MM.1S (cell line): Measurements from ENCODE around the gene RPS6KA2.

Source experiments
- DNase-seq: peaks from one replicate; pipeline ENCODE4 v3.0.0-alpha.2; 2015
- H2AFZ ChIP-seq: fragments of 300-600 bp; sonication (generic); 2 replicates; pipeline ENCODE4 v1.6.0; 2016; ENCODE audit warnings: antibody characterized with exemption, low read length
- H3F3A ChIP-seq: fragments of 300-600 bp; sonication (generic); 2 replicates; pipeline ENCODE4 v1.6.1; 2016; ENCODE audit warnings: mild to moderate bottlenecking, antibody characterized with exemption, low read length, moderate library complexity, mixed read lengths; ENCODE audit not compliant: insufficient read depth
- H3K27ac ChIP-seq: fragments of 300-600 bp; sonication (generic); 2 replicates; pipeline ENCODE4 v1.5.1; 2016; ENCODE audit warnings: mild to moderate bottlenecking, low read length
- H3K27me3 ChIP-seq: fragments of 300-600 bp; sonication (generic); replicated peaks from 2 replicates; pipeline ENCODE4 v1.6.0; 2016; ENCODE audit warnings: low read length; ENCODE audit not compliant: insufficient read depth
- H3K36me3 ChIP-seq: fragments of 300-600 bp; sonication (generic); replicated peaks from 2 replicates; pipeline ENCODE4 v1.6.1; 2016; ENCODE audit warnings: mild to moderate bottlenecking, low read length, mixed read lengths; ENCODE audit not compliant: insufficient read depth
- H3K4me1 ChIP-seq: fragments of 300-600 bp; sonication (generic); 2 replicates; pipeline ENCODE4 v1.6.1; 2016; ENCODE audit warnings: low read length, mixed read lengths
- H3K4me2 ChIP-seq: fragments of 300-600 bp; sonication (generic); 2 replicates; pipeline ENCODE4 v1.6.0; 2016; ENCODE audit warnings: low read depth, low read length
- H3K4me3 ChIP-seq: fragments of 300-600 bp; sonication (generic); 2 replicates; pipeline ENCODE4 v1.5.1; 2016; ENCODE audit warnings: low read length, mixed read lengths
- H3K79me2 ChIP-seq: fragments of 300-600 bp; sonication (generic); 2 replicates; pipeline ENCODE4 v1.6.1; 2016; ENCODE audit warnings: mixed run types, low read length, mixed read lengths
- H3K9ac ChIP-seq: fragments of 300-600 bp; sonication (generic); 2 replicates; pipeline ENCODE4 v1.6.1; 2016; ENCODE audit warnings: low read length, mixed read lengths
- H3K9me2 ChIP-seq: fragments of 300-600 bp; sonication (generic); replicated peaks from 2 replicates; pipeline ENCODE4 v1.6.1; 2016; ENCODE audit warnings: mild to moderate bottlenecking, low read length, mixed read lengths; ENCODE audit not compliant: insufficient read depth
- H3K9me3 ChIP-seq: fragments of 300-600 bp; sonication (generic); replicated peaks from 2 replicates; pipeline ENCODE4 v1.6.1; 2016; ENCODE audit warnings: mild to moderate bottlenecking, low read length, mixed read lengths; ENCODE audit not compliant: insufficient read depth
- H4K20me1 ChIP-seq: fragments of 300-600 bp; sonication (generic); 2 replicates; pipeline ENCODE4 v1.6.1; 2016; ENCODE audit warnings: mild to moderate bottlenecking, low read length, moderate library complexity, mixed read lengths; ENCODE audit not compliant: insufficient read depth
- EZH2 ChIP-seq: fragments of 300-600 bp; sonication (generic); optimal IDR thresholded peaks from 2 replicates; pipeline ENCODE3; 2017; ENCODE audit warnings: low read depth, mild to moderate bottlenecking, antibody characterized with exemption, low read length, mixed read lengths
- EZH2phosphoT487 ChIP-seq: fragments of 300-600 bp; sonication (generic); IDR thresholded peaks from 2 replicates; pipeline ENCODE4 v1.6.1; 2018; ENCODE audit warnings: antibody characterized with exemption, low read length
- TF ChIP-seq, protein P1 (sequence below): fragments of 300-600 bp; sonication (generic); IDR thresholded peaks from 2 replicates; pipeline ENCODE4 v1.5.1; 2016; ENCODE audit warnings: antibody characterized with exemption, low read length, mixed read lengths

The RPS6KA2 gene

DNA sequence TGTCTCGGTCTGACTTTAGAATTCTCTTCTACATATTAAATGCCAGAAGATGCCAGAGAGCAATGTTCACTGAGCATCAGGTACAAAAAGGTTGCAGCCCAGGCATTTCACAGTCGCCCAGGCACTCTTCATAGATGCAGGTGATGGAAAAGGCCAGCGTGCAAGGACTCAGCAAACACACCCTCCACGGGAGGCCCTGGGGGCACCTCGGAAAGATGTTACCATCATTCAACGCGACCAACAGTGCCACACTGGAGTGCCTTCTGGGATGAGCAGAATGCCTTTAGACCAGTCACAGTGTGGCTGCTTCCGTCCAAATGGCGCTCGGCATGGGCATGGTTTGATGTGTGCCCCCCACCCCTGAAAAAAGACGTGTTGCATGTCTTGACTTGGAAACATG, 36.0 kb downstream of the RPS6KA2 start:
- Histone ChIP-seq H3K27ac (no peak overlapping the region), H3K4me2 (no peak overlapping the region), H4K20me1 (no peaks in the 10 kb centered on the region), H3K9me3 (no peaks in the 10 kb centered on the region), H3K9me2 (no peaks in the 10 kb centered on the region), H2AFZ (no peak overlapping the region), H3K27me3 (no peaks in the 10 kb centered on the region), H3K4me3 (no peak overlapping the region), H3K79me2 (no peaks in the 10 kb centered on the region), H3K36me3 (no peaks in the 10 kb centered on the region), H3K4me1 (peaks cover 3% of the 10 kb centered on the region; the same call in 1 of the 2 replicates), H3F3A (no peaks in the 10 kb centered on the region), H3K9ac (no peak overlapping the region)
- TF ChIP-seq, protein P1, sequence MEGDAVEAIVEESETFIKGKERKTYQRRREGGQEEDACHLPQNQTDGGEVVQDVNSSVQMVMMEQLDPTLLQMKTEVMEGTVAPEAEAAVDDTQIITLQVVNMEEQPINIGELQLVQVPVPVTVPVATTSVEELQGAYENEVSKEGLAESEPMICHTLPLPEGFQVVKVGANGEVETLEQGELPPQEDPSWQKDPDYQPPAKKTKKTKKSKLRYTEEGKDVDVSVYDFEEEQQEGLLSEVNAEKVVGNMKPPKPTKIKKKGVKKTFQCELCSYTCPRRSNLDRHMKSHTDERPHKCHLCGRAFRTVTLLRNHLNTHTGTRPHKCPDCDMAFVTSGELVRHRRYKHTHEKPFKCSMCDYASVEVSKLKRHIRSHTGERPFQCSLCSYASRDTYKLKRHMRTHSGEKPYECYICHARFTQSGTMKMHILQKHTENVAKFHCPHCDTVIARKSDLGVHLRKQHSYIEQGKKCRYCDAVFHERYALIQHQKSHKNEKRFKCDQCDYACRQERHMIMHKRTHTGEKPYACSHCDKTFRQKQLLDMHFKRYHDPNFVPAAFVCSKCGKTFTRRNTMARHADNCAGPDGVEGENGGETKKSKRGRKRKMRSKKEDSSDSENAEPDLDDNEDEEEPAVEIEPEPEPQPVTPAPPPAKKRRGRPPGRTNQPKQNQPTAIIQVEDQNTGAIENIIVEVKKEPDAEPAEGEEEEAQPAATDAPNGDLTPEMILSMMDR, result no peak
- no peak for TF ChIP-seq EZH2
- TF ChIP-seq EZH2phosphoT487, result no peak
- DNase-seq, result no peak

DNA sequence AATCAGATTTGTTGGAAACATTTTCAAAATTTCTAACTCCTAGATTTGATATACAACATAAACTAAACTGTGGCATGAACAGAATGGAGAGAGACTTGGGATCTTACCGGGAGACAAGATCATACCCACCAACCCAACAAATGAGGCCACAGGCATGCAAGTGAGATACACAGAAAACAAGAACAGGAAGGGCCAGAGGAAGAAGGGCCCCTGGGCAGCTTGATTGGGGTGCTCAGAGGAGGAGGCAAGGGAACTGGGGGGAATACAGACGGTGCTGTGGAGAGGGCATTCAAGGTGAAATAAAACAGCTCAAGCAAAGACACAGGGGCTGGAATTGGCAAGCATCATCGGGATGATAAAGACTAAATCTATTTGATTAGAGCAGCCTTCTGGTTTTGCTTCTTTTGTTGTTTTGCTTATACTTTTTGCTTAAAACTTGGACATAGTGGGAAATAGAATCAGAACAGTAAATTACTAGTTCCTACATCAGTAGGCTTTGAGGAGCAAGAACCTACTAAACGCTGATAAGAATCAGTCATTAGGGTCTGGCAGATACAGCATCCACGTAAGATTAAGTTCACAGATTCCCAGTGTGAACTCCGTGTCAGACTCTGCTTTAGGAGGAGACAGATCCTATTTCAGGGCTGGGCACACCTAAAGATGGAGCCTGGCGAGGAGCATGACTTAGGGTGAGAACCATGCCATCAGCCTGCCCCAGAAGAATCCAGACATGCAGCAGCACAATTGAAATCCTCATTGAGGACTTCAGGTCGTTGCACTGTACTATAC, 37.1 kb downstream of the RPS6KA2 start:
- no peaks in the 10 kb centered on the region for H3K9me3 ChIP-seq
- no peak overlapping the region for H3K4me3 ChIP-seq
- H3K27ac ChIP-seq, result no peak overlapping the region
- H3K9ac ChIP-seq, result no peak overlapping the region
- no peak for DNase-seq
- no peaks in the 10 kb centered on the region for H3K9me2 ChIP-seq
- no peaks in the 10 kb centered on the region for H4K20me1 ChIP-seq
- H2AFZ ChIP-seq, result no peak overlapping the region
- peaks cover 3% of the 10 kb centered on the region; the same call in 1 of the 2 replicates for H3K4me1 ChIP-seq
- no peak overlapping the region for H3K4me2 ChIP-seq
- TF ChIP-seq, protein P1, result no peak
- TF ChIP-seq EZH2phosphoT487, result no peak
- TF ChIP-seq EZH2, result no peak
- no peaks in the 10 kb centered on the region for H3K79me2 ChIP-seq
- H3K36me3 ChIP-seq, result no peaks in the 10 kb centered on the region
- H3F3A ChIP-seq, result no peaks in the 10 kb centered on the region
- H3K27me3 ChIP-seq, result no peaks in the 10 kb centered on the region

GRCh38 chr6:166589337-166589731, 37.7 kb downstream of the RPS6KA2 start:
- Histone ChIP-seq H3K27me3 (no peaks in the 10 kb centered on the region), H3K9me2 (no peaks in the 10 kb centered on the region), H3K4me3 (no peak overlapping the region), H3K4me1 (peaks cover 3% of the 10 kb centered on the region; the same call in 1 of the 2 replicates), H3K79me2 (no peaks in the 10 kb centered on the region), H3K9me3 (no peaks in the 10 kb centered on the region), H3K9ac (no peak overlapping the region), H2AFZ (no peak overlapping the region), H3K4me2 (no peak overlapping the region), H3F3A (no peaks in the 10 kb centered on the region), H3K27ac (no peak overlapping the region), H4K20me1 (no peaks in the 10 kb centered on the region), H3K36me3 (no peaks in the 10 kb centered on the region)
- TF ChIP-seq EZH2phosphoT487 (no peak), EZH2 (no peak)
- TF ChIP-seq, protein P1, result no peak
- DNase-seq, result no peak
